GM18508 (cell line): ENCODE measurements around the gene KRTAP5-2.
"Not testable (repeated sequence)": the region's sequence is repeated elsewhere in the genome, so short reads cannot be mapped to it uniquely, and the experiment has no call there.

Experiments used
- ATAC-seq: cut with Tn5 transposase; IDR thresholded peaks from one replicate; pipeline ENCODE4 v1.9.1; 2021; ENCODE audit warnings: moderate number of reproducible peaks; ENCODE audit not compliant: insufficient read depth, unreplicated experiment

KRTAP5-2 gene

DNA sequence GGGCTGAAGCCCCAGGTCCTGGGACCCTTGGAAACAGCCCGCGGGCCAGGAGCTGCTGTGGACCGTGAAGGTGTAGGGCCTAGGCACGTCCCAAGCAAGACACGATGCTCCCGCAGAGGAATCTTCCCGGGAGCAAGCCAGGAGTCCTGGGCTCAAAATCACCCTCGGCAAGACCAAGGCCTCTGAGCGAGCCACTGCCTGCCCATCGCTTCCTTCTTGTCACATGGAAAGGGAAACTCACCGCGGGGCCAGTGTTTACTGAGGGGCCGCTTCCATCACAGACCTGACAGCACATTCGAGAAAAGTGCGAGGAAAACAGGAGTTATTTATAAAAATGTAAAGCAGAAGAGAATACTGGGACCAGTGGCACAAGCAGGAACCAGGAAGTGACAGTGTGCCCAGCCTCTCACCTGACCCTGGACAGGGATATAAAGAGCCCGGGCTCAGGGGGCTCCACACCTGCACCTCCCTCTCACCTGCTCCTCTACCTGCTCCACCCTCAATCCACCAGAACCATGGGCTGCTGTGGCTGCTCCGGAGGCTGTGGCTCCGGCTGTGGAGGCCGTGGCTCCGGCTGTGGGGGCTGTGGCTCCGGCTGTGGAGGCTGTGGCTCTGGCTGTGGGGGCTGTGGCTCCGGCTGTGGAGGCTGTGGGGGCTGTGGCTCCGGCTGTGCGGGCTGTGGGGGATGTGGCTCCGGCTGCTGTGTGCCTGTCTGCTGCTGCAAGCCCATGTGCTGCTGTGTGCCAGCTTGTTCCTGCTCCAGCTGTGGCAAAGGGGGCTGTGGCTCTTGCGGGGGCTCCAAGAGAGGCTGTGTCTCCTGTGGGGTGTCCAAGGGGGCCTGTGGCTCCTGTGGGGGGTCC lies 31.5 kb upstream of the KRTAP5-2 start, which contains the start of gene KRTAP5-5:
KRTAP5-5 (plus strand) TSS at position 450 of the 860 bp plus-strand sequence; CDS start at position 516, 66 bp downstream.
- ATAC-seq = no peak

DNA sequence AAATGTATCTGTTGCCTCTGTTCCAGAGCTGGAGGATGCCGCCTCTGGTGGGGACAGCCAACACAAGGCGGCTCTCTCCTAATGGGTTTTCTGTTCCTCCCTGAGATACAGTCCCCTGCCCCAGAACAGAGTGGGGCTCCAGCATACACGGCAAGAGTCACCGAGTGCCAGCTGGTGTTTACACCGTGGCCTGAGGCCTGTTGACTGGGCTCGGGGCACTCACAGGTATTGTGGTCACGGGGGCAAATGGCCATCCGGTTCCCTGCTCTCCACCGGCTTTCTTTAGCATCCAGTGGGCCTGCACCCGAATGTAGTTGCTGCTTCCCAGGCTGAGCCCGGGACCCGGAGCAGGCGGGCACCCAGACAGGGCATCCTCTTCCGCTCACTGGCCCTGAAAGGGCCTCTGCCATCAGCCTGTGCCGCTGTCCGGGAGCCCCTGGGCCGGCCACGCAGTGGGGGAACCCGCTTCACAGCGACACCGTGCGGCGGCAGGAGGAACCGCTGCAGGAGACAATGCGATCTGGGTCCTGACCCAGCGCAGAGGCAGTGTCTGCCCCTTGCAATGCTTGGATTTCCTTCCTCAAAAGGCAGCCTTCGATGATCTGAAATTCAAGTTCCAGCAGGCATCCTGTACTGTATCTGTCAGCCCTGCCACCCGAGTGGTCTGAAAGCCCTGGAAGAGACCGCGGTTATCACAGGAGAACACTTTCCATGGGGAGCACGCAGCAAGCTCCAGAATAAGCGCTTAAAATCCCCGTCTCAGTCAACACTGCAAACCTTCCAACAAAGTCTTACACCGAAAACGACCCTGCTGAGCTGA lies 30.6 kb upstream of the KRTAP5-2 start:
- ATAC-seq = no peak

GRCh38 chr11:1625541-1625940 lies 27.4 kb upstream of the KRTAP5-2 start:
- no peak for ATAC-seq

DNA sequence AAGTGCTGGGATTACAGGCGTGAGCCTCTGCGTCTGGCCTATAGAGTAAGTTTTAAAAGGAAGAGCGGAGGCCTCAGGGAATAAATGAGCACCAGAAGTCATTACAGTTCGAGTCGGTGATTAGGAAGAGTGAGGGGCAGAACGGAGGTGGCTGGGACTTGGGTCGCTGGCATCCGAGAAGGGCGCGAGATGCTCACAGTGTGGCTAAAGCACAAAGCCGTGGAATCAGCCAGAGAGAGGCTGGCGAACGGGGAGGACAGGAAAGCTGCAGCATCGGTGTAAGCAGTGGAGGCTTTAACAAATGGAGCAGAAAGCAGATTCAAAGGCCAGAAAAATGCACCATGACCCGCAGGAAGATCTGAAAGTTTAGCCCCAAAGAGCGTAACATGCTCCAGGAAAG lies 26.5 kb upstream of the KRTAP5-2 start:
- no peak for ATAC-seq

- no peak for ATAC-seq
Observed at GRCh38 chr11:1623716-1624115, 25.6 kb upstream of the KRTAP5-2 start.

DNA sequence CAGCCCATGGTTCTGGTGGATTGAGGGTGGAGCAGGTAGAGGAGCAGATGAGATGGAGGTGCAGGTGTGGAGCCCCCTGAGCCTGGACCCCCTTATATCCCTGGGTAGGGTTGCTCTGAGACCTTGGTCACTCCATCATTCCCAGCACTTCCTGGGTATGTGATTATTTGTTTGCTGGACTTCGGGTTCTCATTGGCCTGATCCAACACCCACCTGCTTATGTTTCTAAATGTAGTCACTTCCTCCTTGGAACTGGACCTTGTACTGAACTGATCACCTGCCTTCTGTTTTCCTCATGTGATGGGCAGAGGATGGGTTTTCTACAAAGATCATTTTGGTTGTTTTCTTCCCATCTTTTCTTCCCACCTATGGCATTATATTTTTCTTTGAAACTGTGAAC lies 24.0 kb upstream of the KRTAP5-2 start, which contains the start of gene KRTAP5-4:
KRTAP5-4 (minus strand) TSS at position 53 of the 400 bp plus-strand sequence; CDS start at position 8, 45 bp downstream.
- no peak for ATAC-seq

GRCh38 chr11:1619449-1619848 lies 21.4 kb upstream of the KRTAP5-2 start:
- no peak for ATAC-seq

DNA sequence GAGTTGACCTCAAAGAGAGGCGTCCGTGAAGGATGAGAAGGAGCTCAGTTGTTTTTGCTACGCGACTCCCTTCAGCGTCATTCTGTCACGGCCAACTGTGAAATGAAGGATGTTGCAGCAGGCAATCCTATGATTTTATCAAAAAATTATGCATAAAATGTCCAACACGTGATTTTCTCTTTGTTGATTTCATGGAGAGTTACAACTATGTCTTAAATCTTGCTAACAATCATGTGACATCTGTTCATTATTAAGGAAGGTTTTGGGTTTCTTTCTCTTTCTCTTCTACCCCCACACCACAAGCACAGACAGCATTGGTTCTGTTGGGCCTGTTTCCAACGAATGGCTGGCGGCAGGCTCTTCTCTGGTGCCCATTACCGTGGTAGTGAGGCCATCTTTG lies 20.1 kb upstream of the KRTAP5-2 start:
- ATAC-seq = no peak

DNA sequence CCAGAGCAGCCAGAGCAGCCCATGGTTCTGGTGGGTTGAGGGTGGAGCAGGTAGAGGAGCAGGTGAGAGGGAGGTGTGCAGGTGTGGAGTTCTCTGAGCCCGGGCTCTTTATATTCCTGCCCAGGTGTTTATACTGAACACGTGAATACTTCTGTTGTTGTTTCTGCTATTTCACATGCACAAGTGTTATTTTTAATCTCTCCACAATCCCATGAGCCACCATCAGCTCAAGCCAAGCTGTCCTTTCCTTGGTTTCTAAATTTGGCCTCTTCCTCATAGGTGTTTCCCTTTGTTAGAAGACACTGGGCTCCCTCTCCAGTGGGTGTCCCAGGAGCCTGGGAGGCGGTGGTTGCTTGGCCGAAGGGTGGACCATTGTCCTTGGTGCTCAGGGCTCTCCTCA lies 10.3 kb upstream of the KRTAP5-2 start, which contains the start of gene KRTAP5-3:
KRTAP5-3 (minus strand) TSS at position 101 of the 400 bp plus-strand sequence; CDS start at position 23, 78 bp downstream.
- no peak for ATAC-seq

GRCh38 chr11:1607901-1608300 lies 9.8 kb upstream of the KRTAP5-2 start:
- not testable (repeated sequence) for ATAC-seq

DNA sequence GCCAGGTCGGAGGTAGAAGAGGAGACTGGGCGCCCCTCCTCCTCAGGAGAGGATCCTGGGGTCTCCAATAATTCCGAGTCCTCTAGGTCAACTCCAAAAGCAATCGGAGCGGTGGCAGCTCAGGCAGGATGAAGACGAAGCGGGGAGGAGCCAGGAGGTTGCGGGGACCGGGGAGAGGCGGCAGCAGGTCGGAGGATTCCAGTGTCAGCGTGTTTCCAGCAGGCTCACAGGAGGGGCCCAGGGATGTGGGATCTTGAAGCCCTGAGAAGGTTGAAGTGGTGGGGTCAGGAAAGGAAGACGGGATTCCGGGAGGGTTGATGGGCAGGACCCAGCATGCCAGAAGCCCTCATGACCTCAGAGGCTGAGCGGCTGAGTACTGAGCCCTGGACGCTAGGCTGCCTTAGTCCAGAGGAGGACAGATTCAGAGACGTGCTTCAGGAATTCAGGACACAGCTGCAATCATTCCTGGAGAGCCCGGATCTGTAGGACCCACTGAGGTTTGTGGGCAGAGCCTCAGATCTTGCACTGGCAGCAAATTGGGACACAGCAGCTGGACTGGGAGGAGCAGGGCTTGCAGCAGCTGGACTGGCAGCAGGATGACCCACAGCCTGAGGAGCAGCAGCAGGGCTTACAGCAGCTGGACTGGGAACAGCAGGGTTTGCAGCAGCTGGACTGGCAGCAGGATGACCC lies 9.2 kb upstream of the KRTAP5-2 start:
- not testable (repeated sequence) for ATAC-seq

DNA sequence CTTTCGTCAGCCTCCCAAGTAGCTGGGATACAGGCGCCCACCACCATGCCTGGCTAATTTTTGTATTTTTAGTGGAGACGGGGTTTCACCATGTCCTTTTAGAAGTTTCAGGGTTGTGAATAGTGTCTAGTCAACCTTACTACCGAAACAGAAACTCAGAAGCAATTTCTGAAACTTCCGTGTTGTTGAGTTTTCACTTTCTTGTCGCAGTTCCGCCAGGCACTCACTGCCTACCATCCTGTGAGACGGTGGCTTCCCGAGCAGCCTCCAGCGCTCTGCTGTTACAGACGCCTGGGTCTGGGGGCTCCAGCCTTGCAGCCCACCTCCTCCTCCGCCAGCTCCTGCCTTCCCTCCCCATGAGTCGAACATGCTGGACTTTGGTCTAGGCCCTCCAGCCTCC lies 7.8 kb upstream of the KRTAP5-2 start:
- not testable (repeated sequence) for ATAC-seq

GRCh38 chr11:1604711-1605110 lies 6.6 kb upstream of the KRTAP5-2 start:
- ATAC-seq = no peak

DNA sequence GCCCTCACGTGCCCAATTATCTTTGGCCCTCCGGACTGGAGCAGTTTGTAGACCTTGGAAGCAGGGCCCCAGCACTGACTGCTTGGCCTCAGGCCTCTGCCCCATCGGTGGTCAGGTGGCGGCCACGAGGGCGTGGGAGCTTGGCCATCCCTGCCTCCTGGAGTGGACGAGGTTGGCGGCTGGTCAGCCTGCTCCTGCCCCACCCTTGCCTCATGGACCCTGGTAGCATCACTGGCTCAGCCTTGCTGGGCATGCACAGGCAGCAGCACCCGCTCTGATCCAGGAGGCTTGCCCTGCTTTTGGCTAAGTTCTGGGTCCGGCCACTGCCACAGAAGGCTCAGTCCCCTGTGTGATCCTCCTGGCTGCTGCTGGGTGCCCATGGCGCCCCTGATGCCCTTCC lies 6.1 kb upstream of the KRTAP5-2 start:
- no peak for ATAC-seq

- ATAC-seq = no peak
Observed at GRCh38 chr11:1603629-1604028, 5.5 kb upstream of the KRTAP5-2 start.

DNA sequence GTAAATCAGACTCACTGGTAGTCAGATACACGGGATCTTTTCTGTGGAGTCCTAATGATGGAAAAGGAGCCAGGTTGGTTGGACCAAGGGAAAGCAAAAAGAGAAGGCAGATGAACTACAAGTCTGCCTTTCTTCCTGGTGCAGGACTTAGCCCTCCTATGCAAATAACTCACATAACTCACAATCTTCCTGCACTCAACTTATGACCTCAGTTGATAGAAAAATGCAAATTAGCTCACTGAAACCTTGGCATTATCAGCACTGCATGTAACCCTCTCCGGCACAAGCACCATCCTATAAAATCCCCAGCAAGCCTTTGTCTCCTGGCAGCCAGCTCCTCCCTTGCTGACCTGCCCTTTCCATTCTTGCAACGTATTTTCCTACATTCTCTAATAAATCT lies 3.6 kb upstream of the KRTAP5-2 start:
- ATAC-seq = not testable (repeated sequence)

DNA sequence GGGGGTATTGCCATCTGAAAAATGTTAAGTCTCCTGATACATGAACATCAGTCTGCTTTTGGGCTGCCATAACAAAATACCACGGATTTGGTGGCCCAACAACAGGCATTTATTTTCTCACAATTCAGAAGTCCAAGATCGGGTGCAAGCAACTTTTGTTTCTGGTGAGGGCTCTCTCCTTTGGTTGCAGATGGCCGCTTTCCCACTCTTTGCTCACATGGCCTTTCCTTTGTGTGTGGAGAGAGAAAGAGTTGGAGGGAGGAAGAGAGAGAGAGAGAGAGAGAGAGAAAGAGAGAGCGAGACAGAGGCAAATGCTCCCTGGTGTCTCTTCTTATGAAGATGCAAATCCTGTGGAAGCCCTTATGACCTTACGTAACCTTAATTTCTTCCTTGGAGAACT lies 2.5 kb upstream of the KRTAP5-2 start:
- ATAC-seq = no peak

- no peak for ATAC-seq
Observed at GRCh38 chr11:1598816-1599215, 722 bp upstream of the KRTAP5-2 start.

- ATAC-seq = not testable (repeated sequence)
Observed at GRCh38 chr11:1598406-1598805, 312 bp upstream of the KRTAP5-2 start.

- ATAC-seq = no peak
Observed at GRCh38 chr11:1597331-1597993, 632 bp downstream of the KRTAP5-2 start.
